C4-2B (cell line): ENCODE data around the gene GNGT2.

Experiments used
- CTCF ChIP-seq: fragments of 450-650 bp; conservative IDR thresholded peaks from 2 replicates; pipeline ENCODE4 v1.5.1; 2017; ENCODE audit warnings: mild to moderate bottlenecking
- ZFX ChIP-seq: fragments of 450-650 bp; IDR thresholded peaks from 2 replicates; pipeline ENCODE4 v1.6.1; 2017

- TF ChIP-seq CTCF, result no peak
- TF ChIP-seq ZFX, result no peak
Observed at GRCh38 chr17:49244839-49245238, 34.5 kb upstream of the GNGT2 start.
